Stomach (tissue), 9 donors: ENCODE measurements around the gene CAMK1. TPM values are rescaled to one million over a fixed set of nuclear protein-coding genes. Genes with fewer than 3 reads are reported as not detected.

Source experiments
- DNase-seq, 2 donors: peaks; one replicate each; pipeline versions ENCODE4 v3.0.0 to v3.0.0-alpha.2; 2013 to 2019
- H3K27ac ChIP-seq, 5 donors: fragments of 200-600 bp in 4 of 5; sonication (generic) in 4 of 5; one replicate each; pipeline ENCODE4 v1.5.1; 2013 to 2019; ENCODE audit warnings: mild to moderate bottlenecking in 1 of 5, moderate library complexity in 1 of 5
- H3K27me3 ChIP-seq, 3 donors: fragments of 200-600 bp; sonication (generic); one replicate each; pipeline ENCODE4 v1.5.1; 2017 to 2019; ENCODE audit warnings: mixed run types in 1 of 3
- H3K36me3 ChIP-seq, 4 donors: fragments of 200-600 bp; sonication (generic); 1 replicate in 3 of 4; 2 replicates in 1 of 4; pipeline ENCODE4 v1.5.1; 2016 to 2019
- H3K4me1 ChIP-seq, 4 donors: fragments of 200-600 bp; sonication (generic); one replicate each; pipeline ENCODE4 v1.5.1; 2016 to 2019
- H3K4me3 ChIP-seq, 4 donors: fragments of 200-600 bp; sonication (generic) in 3 of 4; one replicate each; pipeline ENCODE4 v1.5.1; 2016 to 2019; ENCODE audit warnings: mild to moderate bottlenecking in 1 of 4
- H3K9me3 ChIP-seq, 4 donors: fragments of 200-600 bp; sonication (generic); one replicate each; pipeline ENCODE4 v1.5.1; 2016 to 2019
- CTCF ChIP-seq, 7 experiments: fragments of 450-650 bp in 4 of 7; fragments of 200-600 bp in 3 of 7; sonication (generic) in 3 of 7; IDR thresholded peaks; one replicate each; pipeline ENCODE4 v1.5.1; 2016 to 2019; ENCODE audit warnings: antibody characterized with exemption in 7 of 7, control low read depth in 2 of 7, mild to moderate bottlenecking in 1 of 7
- EP300 ChIP-seq: sonication (generic); formaldehyde crosslinking; IDR thresholded peaks from one replicate; pipeline ENCODE4 v1.6.1; 2017; ENCODE audit warnings: antibody characterized with exemption
- POLR2A ChIP-seq, 4 donors: fragments of 450-650 bp; IDR thresholded peaks; one replicate each; pipeline ENCODE4 v1.6.1; 2016; ENCODE audit warnings: antibody characterized with exemption in 4 of 4, control low read depth in 2 of 4, mild to moderate bottlenecking in 1 of 4, moderate library complexity in 1 of 4
- POLR2AphosphoS5 ChIP-seq, 3 donors: sonication (generic); formaldehyde crosslinking; IDR thresholded peaks; one replicate each; pipeline ENCODE4 v1.6.1; 2016; ENCODE audit warnings: antibody characterized with exemption in 3 of 3
- WGBS, 5 donors: extraction: QIAGEN DNeasy Blood & Tissue Kit in 3 of 5; methylation state at CpG; one replicate each; pipeline versions ENCODE4 v1.1.5 to v1.1.7; 2013 to 2018; 5-methylcytosine and 5-hydroxymethylcytosine counted together
- intact Hi-C: fragments of 100-400 bp; cut with DNase I; formaldehyde crosslinking; loops from one replicate; pipeline ENCODE4 v1.15.1; 2023; ENCODE audit warnings: low total_unique reads
- polyA plus RNA-seq, 3 donors: library from polyadenylated mRNA; stranded (reverse); fragments of 200-250 nt; gene quantifications; one replicate each; pipeline ENCODE4 v1.2.3, GENCODE V29; 2013
- total RNA-seq, 5 donors: library from RNA; depleted of rRNA; stranded (reverse); fragments of >200 nt; gene quantifications; one replicate each; pipeline versions ENCODE4 v1.1.0 to v1.2.3, GENCODE V29; 2014 to 2016
- donor health status: healthy with polysubstance abuse.
- donor health status: Bipolar disorder and iron deficiency.
- donor health status: healthy.

CAMK1 gene
- total and polyA plus RNA-seq, 8 donors = 14.3 to 61.1 (median 25.3) TPM

- H3K27me3 ChIP-seq = no peaks in the 10 kb centered on the region
- intact Hi-C loops = no loop called here
- TF ChIP-seq CTCF (IDR thresholded peaks at IDR 0.05) (no peak), POLR2A (IDR thresholded peaks at IDR 0.05) (no peak), EP300 (no peak), POLR2AphosphoS5 (IDR thresholded peaks at IDR 0.05) (no peak)
- no peak for DNase-seq
- no peak overlapping the region for H3K27ac ChIP-seq
- no peaks in the 10 kb centered on the region for H3K9me3 ChIP-seq
- 85 to 92% (median 90%) methylated on average over 4 of the region's 4 CpGs for WGBS, 5 donors
- H3K4me3 ChIP-seq = no peak overlapping the region
- H3K36me3 ChIP-seq = peaks cover 0 to 47% (median 33%) of the 10 kb centered on the region in 4 donors
- H3K4me1 ChIP-seq = peaks cover 23 to 43% (median 36%) of the 10 kb centered on the region in 4 donors
Observed at GRCh38 chr3:9765865-9766264, 3.9 kb downstream of the CAMK1 start.

GRCh38 chr3:9762871-9763270, 6.9 kb downstream of the CAMK1 start:
- no peak for DNase-seq
- WGBS, 5 donors = 89 to 95% (median 91%) methylated on average over 7 to 8 of the region's 8 CpGs
- TF ChIP-seq POLR2AphosphoS5 (IDR thresholded peaks at IDR 0.05) (no peak), POLR2A (IDR thresholded peaks at IDR 0.05) (no peak), CTCF (IDR thresholded peaks at IDR 0.05) (no peak), EP300 (no peak)
- Histone ChIP-seq H3K27ac (no peak overlapping the region), H3K4me1 (peaks cover under 1 to 14% (median 7%) of the 10 kb centered on the region in 4 donors), H3K27me3 (no peaks in the 10 kb centered on the region), H3K36me3 (peaks cover 22 to 77% (median 62%) of the 10 kb centered on the region in 4 donors), H3K9me3 (no peaks in the 10 kb centered on the region), H3K4me3 (no peak overlapping the region)
- intact Hi-C loops = no loop called here

GRCh38 chr3:9761919-9762318, 7.8 kb downstream of the CAMK1 start:
- H3K27ac ChIP-seq = no peak overlapping the region
- H3K4me1 ChIP-seq = peaks cover 0 to 5% (median 2%) of the 10 kb centered on the region in 4 donors

GRCh38 chr3:9760779-9761505, 8.8 kb downstream of the CAMK1 start:
- no peak overlapping the region for H3K27ac ChIP-seq
- H3K9me3 ChIP-seq = no peaks in the 10 kb centered on the region
- no peak overlapping the region for H3K4me3 ChIP-seq
- no peaks in the 10 kb centered on the region for H3K4me1 ChIP-seq
- no peaks in the 10 kb centered on the region for H3K27me3 ChIP-seq
- TF ChIP-seq CTCF (IDR thresholded peaks at IDR 0.05) (no peak), POLR2A (IDR thresholded peaks at IDR 0.05) (no peak), POLR2AphosphoS5 (IDR thresholded peaks at IDR 0.05) (no peak), EP300 (no peak)
- WGBS, 5 donors = 91 to 97% (median 95%) methylated on average over 10 of the region's 10 CpGs
- DNase-seq = no peak
- H3K36me3 ChIP-seq = peaks cover 42 to 93% (median 80%) of the 10 kb centered on the region in 4 donors
- intact Hi-C loops = no loop called here

More at GRCh38 chr3:9761919-9762318, 7.8 kb downstream of the CAMK1 start:
- H3K36me3 ChIP-seq = peaks cover 32 to 87% (median 71%) of the 10 kb centered on the region in 4 donors
- no peak overlapping the region for H3K4me3 ChIP-seq
- no peaks in the 10 kb centered on the region for H3K9me3 ChIP-seq
- no peak for DNase-seq
- intact Hi-C loops = no loop called here
- WGBS, 5 donors = 93 to 97% (median 96%) methylated on average over 5 of the region's 5 CpGs
- H3K27me3 ChIP-seq = no peaks in the 10 kb centered on the region
- TF ChIP-seq POLR2A (IDR thresholded peaks at IDR 0.05) (no peak), POLR2AphosphoS5 (IDR thresholded peaks at IDR 0.05) (no peak), CTCF (IDR thresholded peaks at IDR 0.05) (no peak), EP300 (no peak)
